Left lung (tissue), 10 donors: ENCODE data around the gene MAN1A1. TPM values are rescaled to one million over a fixed set of nuclear protein-coding genes. Genes with fewer than 3 reads are reported as not detected.
A peak's percentile ranks its signal among the peaks of the same experiment; 100 is the strongest.
"Not testable (repeated sequence)": the region's sequence is repeated elsewhere in the genome, so short reads cannot be mapped to it uniquely, and the experiment has no call there.

Experiments used
- ATAC-seq: fragments of 200-7000 bp; cut with Tn5 transposase; one replicate; pipeline ENCODE4 v1.9.1; 2020; ENCODE audit warnings: moderate library complexity
- DNase-seq, 4 donors: peaks; one replicate each; pipeline ENCODE4 v3.0.0-alpha.2; 2013 to 2020
- H3K27ac ChIP-seq, 2 donors: fragments of 200-600 bp; sonication (generic) in 1 of 2; one replicate each; pipeline versions ENCODE4 v1.5.0 to v1.8.0; 2020 to 2021
- H3K27me3 ChIP-seq, 2 donors: fragments of 200-600 bp; sonication (generic) in 1 of 2; one replicate each; pipeline versions ENCODE4 v1.5.0 to v1.8.0; 2020 to 2021
- H3K36me3 ChIP-seq, 2 donors: fragments of 200-600 bp; sonication (generic) in 1 of 2; one replicate each; pipeline versions ENCODE4 v1.5.0 to v1.8.0; 2020 to 2021
- H3K4me1 ChIP-seq, 2 donors: fragments of 200-600 bp; one replicate each; pipeline ENCODE4 v1.8.0; 2021
- H3K4me3 ChIP-seq, 2 donors: fragments of 200-600 bp; sonication (generic) in 1 of 2; one replicate each; pipeline versions ENCODE4 v1.5.0 to v1.8.0; 2020 to 2021; ENCODE audit warnings: mild to moderate bottlenecking in 1 of 2
- H3K9me3 ChIP-seq, 2 donors: fragments of 200-600 bp; sonication (generic) in 1 of 2; one replicate each; pipeline versions ENCODE4 v1.5.0 to v1.8.0; 2020 to 2021
- intact Hi-C, 2 donors: fragments of 100-400 bp; cut with DNase I; formaldehyde crosslinking; loops; one replicate each; pipeline versions ENCODE4 v1.11.2 to v1.14.2; 2022
- polyA plus RNA-seq, 6 donors: library from polyadenylated mRNA; unstranded; fragments of 120-200 nt; gene quantifications; one replicate each; pipeline ENCODE4 v1.2.1, GENCODE V29; 2013; ENCODE audit not compliant: insufficient read length in 6 of 6
- total RNA-seq, 2 donors: library from RNA; stranded (reverse); fragmentation: NEBNext Ultra II Directional; extraction: Animal tissue kit (Norgen Biotek cat#: 25700); gene quantifications; one replicate each; pipeline ENCODE4 v1.2.1, GENCODE V29; 2021
- TF ChIP-seq, protein P1 (sequence below), 2 donors: fragments of 200-600 bp; sonication (generic) in 1 of 2; IDR thresholded peaks; one replicate each; pipeline versions ENCODE4 v1.5.0 to v1.8.0; 2021; ENCODE audit warnings: antibody characterized with exemption in 2 of 2
- donor health status: DM: no; HTN: yes; CAD: no.
- donor health status: DM: no; HTN: no; CAD: no.

MAN1A1 gene
- total and polyA plus RNA-seq, 8 donors, result 49.6 to 76.6 (median 58.1) TPM

DNA sequence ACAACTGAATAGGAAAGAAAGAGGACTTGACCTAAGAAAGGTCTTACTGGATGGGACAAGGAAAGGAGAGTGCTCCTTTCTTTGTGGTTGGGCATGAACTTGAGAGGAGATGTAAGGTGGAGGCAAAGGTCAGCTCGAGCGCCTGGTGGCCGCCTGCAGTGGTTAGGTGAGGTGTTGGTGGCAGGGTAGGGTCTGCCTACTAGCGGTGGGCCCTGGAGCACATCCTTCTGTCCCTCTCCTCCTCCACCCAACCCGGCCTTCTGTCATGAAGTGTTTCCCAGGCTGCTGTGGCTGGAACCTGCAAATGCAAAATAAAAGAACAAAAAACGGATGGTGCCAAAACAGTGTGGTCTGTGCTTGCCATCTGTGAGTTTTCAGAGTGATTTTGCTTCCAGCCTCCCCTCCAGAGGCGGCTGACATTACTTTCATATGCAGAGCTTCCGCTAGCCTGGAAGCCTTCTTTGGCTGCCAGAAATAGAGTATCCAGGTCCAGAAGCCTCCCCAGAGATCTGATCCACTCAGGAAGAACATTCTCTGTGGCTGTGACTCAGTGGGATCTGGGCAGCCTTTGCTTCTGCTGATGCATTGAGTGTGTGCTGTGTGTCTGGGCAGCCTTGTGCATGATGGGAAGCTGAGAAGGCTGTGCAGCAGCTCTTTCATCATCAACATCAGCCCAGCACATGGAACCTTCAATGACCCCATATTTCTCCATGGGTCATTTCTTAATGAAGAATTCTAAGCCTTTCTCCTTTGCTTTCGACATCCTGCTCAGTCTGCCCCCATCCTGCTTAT, 191.3 kb downstream of the MAN1A1 start:
- Histone ChIP-seq H3K36me3 (no peaks in the 10 kb centered on the region), H3K27ac (peak overlapping the region in 1 of 2 donors; percentile 36), H3K27me3 (no peaks in the 10 kb centered on the region), H3K4me3 (no peak overlapping the region), H3K9me3 (no peaks in the 10 kb centered on the region), H3K4me1 (peaks cover 0 to 14% of the 10 kb centered on the region in 2 donors)
- peak in 1 of 4 donors; percentile 68 for DNase-seq
- intact Hi-C loops, result no loop called here
- TF ChIP-seq, protein P1, sequence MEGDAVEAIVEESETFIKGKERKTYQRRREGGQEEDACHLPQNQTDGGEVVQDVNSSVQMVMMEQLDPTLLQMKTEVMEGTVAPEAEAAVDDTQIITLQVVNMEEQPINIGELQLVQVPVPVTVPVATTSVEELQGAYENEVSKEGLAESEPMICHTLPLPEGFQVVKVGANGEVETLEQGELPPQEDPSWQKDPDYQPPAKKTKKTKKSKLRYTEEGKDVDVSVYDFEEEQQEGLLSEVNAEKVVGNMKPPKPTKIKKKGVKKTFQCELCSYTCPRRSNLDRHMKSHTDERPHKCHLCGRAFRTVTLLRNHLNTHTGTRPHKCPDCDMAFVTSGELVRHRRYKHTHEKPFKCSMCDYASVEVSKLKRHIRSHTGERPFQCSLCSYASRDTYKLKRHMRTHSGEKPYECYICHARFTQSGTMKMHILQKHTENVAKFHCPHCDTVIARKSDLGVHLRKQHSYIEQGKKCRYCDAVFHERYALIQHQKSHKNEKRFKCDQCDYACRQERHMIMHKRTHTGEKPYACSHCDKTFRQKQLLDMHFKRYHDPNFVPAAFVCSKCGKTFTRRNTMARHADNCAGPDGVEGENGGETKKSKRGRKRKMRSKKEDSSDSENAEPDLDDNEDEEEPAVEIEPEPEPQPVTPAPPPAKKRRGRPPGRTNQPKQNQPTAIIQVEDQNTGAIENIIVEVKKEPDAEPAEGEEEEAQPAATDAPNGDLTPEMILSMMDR (IDR thresholded peaks at IDR 0.05), result no peak
- peak; percentile 85 for ATAC-seq

DNA sequence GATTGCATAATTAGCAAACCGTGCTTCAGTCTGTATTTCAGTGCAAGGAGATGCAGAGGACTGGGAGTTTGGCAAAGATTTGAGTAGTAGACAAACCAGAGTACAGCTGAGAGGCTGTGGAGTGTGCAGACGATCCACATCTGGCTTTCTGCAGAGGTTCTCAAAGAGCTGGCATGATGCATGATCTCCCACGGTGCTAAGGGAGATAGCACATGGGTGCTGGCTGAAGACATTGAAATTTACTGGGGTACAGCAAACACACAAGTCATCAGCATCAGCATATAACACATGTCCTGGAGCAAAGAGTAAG, 192.1 kb downstream of the MAN1A1 start:
- Histone ChIP-seq H3K36me3 (no peaks in the 10 kb centered on the region), H3K4me3 (no peak overlapping the region), H3K4me1 (peaks cover 0 to 7% of the 10 kb centered on the region in 2 donors), H3K9me3 (no peaks in the 10 kb centered on the region), H3K27ac (peak overlapping the region in 1 of 2 donors; percentile 39), H3K27me3 (no peaks in the 10 kb centered on the region)
- ATAC-seq (peak; percentile 21), DNase-seq (no peak)
- TF ChIP-seq, protein P1 (IDR thresholded peaks at IDR 0.05), result no peak
- intact Hi-C loops, result no loop called here

DNA sequence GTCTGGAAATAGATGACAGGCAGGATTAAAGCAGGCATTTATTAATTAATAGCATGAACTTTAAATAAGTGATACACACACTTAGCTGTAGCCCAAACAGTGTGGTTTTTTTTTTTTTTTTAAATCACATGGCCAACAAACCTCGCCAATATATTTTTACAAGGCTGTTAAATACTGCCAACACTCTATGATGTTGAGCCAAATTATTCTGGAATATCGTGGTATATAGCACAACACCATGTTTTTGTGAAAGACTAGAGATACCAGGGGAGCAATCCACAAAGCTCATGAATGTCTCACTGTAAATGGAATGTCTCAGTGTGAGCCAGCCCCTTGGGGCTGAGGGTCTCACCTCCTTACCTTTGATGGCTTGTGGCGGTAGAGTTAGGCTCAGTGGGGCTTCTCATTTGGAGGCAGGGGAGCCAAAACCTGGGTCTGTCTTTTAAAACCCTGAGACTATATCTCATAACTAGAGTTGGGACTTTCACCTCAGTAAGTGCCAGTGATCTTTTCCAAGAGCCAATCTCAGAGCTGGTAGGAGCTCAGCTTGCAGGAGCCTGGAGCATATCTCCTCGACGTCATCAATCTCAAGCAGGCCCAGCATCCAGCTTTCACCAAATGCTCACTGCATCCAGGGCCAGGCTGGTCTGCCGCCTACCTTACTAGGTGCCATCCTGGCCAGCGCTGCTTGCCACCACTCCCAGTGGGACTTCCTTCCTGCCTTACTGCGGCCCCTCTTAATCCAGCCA, 192.6 kb downstream of the MAN1A1 start:
- intact Hi-C loops, result no loop called here
- H3K9me3 ChIP-seq, result no peaks in the 10 kb centered on the region
- peak; percentile 5 for ATAC-seq

DNA sequence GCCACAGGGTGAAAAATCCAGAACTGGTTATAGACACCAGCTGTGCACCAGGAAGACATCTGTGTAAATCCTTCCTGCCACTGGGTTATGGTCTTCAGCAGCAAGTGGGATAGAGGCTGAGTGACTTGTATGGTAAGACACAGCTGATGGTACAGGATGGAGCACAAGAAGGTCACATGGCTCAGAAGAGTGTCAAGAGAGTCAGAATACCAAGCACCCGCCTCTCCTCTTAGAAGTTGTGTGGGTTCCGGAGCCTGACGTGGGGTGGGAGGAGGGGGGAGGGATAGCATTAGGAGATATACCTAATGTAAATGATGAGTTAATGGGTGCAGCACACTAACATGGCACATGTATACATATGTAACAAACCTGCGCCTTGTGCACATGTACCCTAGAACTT, 193.5 kb downstream of the MAN1A1 start:
- H3K27me3 ChIP-seq, H3K36me3 ChIP-seq, H3K27ac ChIP-seq, ATAC-seq, H3K9me3 ChIP-seq, H3K4me1 ChIP-seq, DNase-seq, intact Hi-C loops, H3K4me3 ChIP-seq: not testable (repeated sequence)

More for the DNA sequence above, 192.6 kb downstream of the MAN1A1 start:
- DNase-seq, result no peak
- Histone ChIP-seq H3K4me3 (no peak overlapping the region), H3K36me3 (no peaks in the 10 kb centered on the region), H3K27ac (peak overlapping the region in 1 of 2 donors; percentile 39), H3K4me1 (peaks cover 0 to 7% of the 10 kb centered on the region in 2 donors), H3K27me3 (no peaks in the 10 kb centered on the region)
- TF ChIP-seq, protein P1 (IDR thresholded peaks at IDR 0.05), result no peak

DNA sequence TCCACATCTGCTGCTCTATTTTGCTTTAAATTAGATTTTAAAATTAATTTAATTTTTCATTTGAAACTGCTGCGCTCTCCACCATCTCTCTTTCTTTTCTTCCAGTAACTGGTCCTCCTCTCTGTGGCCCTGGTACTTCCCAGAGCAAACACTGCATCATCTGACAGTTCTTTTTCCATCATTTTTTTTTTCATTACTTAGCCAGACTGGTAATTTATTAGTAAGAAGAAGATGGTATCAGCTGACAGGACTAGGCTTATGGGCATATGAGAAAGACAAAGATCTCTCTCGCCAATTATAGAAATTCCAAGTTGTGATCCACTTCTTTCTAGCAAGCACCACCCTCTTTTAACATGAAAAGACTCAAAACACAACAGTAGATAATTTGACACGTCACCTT, 197.4 kb downstream of the MAN1A1 start:
- intact Hi-C loops, result no loop called here
- Histone ChIP-seq H3K27ac (no peak overlapping the region), H3K36me3 (no peaks in the 10 kb centered on the region), H3K27me3 (no peaks in the 10 kb centered on the region), H3K4me3 (no peak overlapping the region), H3K4me1 (peaks cover 5 to 17% of the 10 kb centered on the region in 2 donors), H3K9me3 (no peaks in the 10 kb centered on the region)
- TF ChIP-seq, protein P1 (IDR thresholded peaks at IDR 0.05), result no peak
- ATAC-seq (no peak), DNase-seq (no peak)
